MM.1S (cell line): ENCODE results near the gene GPI.

Source experiments
- EZH2phosphoT487 ChIP-seq: fragments of 300-600 bp; sonication (generic); IDR thresholded peaks from 2 replicates; pipeline ENCODE4 v1.6.1; 2018; ENCODE audit warnings: antibody characterized with exemption, low read length
- TF ChIP-seq, protein P1 (sequence below): fragments of 300-600 bp; sonication (generic); IDR thresholded peaks from 2 replicates; pipeline ENCODE4 v1.5.1; 2016; ENCODE audit warnings: antibody characterized with exemption, low read length, mixed read lengths

DNA sequence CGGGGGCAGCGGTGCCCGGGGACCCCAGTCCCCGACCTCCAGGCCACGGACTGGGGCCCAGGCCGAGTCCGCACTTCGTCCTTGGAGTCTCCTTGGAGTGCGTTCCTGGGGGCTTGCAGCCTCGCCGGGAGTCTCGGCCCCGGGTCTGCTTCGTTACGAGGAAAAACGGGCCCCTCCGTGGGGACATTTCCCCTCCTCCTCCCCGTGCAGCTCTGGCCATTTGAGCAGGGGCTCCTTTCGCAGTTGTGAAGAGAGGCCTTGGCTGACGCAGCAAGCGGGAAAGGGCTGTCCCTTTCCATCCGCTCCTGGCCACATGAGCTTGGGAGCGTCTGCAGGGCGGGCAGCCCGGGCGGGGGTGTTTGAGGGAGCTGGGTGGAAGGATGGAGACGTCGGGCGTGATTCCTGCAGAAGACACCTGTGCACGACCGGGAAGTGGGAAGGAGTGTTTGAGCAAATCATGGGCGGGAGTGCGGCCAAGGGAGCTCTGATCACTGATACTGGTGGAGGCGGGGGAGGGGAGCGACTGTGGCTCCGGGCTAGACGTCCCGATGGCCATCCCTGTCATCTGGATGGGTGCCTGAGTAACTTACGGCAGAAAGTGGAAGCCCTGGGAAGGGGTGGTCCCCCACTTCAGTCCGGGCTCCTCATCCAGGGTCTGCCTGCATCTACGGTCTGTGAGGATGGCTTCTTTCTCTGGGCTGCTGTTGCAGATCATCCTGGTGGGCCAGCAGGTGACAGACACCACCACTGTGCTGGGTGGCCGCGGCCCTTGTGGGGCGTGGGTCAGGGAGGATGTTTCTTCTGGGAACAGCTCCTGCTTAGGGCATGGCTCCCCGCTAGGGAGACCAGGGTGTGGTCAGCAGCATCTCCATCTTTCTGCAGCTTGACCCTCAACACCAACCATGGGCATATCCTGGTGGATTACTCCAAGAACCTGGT, 736 bp downstream of the GPI start:
- TF ChIP-seq, protein P1, sequence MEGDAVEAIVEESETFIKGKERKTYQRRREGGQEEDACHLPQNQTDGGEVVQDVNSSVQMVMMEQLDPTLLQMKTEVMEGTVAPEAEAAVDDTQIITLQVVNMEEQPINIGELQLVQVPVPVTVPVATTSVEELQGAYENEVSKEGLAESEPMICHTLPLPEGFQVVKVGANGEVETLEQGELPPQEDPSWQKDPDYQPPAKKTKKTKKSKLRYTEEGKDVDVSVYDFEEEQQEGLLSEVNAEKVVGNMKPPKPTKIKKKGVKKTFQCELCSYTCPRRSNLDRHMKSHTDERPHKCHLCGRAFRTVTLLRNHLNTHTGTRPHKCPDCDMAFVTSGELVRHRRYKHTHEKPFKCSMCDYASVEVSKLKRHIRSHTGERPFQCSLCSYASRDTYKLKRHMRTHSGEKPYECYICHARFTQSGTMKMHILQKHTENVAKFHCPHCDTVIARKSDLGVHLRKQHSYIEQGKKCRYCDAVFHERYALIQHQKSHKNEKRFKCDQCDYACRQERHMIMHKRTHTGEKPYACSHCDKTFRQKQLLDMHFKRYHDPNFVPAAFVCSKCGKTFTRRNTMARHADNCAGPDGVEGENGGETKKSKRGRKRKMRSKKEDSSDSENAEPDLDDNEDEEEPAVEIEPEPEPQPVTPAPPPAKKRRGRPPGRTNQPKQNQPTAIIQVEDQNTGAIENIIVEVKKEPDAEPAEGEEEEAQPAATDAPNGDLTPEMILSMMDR = no peak
- no peak for TF ChIP-seq EZH2phosphoT487
